GM19023 (cell line): Measurements from ENCODE around the gene RCCD1.

Experiments
- ATAC-seq: cut with Tn5 transposase; IDR thresholded peaks from one replicate; pipeline ENCODE4 v1.9.1; 2021; ENCODE audit warnings: mild to moderate bottlenecking, moderate library complexity; ENCODE audit not compliant: unreplicated experiment

RCCD1 gene

DNA sequence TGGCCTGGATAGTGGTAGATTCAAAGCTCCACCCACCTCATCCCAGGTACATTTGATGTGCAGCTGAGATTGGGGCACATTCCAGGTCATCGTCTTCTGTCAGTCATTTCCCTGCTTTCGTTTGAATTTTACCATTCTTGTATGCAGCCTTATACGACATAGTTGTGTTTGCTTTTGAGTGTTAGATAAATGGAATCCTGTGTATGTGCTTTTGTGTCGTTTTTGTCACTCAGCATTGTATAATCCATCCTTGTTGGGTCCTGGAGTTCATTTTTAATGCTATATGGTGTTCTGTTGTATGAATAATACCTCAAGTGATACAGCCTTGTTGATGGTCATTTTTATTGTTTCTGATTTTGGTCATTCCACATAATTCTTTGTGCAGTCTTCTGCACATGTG, 7.3 kb downstream of the RCCD1 start:
- no peak for ATAC-seq

- ATAC-seq = no peak
Observed at GRCh38 chr15:90966262-90966661, 11.6 kb downstream of the RCCD1 start.

- no peak for ATAC-seq
Observed at GRCh38 chr15:90967206-90967605, 12.5 kb downstream of the RCCD1 start.

GRCh38 chr15:90968434-90968833, 13.8 kb downstream of the RCCD1 start:
- no peak for ATAC-seq

GRCh38 chr15:90970274-90970673, 15.6 kb downstream of the RCCD1 start:
- no peak for ATAC-seq

- ATAC-seq = no peak
Observed at GRCh38 chr15:90972133-90972532, 17.4 kb downstream of the RCCD1 start.

GRCh38 chr15:90974216-90974615, 19.5 kb downstream of the RCCD1 start:
- ATAC-seq = no peak

DNA sequence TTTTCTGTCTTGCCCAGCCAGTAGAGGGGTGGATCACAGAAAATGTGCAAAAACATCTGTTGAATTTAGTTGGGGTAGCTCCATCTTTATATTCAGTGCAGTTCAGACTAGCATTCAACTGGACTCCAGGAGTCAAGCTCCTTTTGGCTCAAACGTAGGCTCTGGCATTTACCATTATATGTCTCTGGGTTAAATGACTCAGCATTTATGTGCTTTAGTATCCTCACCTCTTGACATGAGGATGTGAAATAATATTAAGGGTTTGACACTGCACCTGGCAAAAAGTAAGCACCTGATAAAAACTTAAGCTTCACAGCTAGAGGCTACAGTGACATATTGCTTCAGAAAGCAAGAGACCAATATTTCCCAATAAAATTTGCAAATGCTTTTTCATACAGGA, 24.9 kb downstream of the RCCD1 start:
- ATAC-seq = no peak

DNA sequence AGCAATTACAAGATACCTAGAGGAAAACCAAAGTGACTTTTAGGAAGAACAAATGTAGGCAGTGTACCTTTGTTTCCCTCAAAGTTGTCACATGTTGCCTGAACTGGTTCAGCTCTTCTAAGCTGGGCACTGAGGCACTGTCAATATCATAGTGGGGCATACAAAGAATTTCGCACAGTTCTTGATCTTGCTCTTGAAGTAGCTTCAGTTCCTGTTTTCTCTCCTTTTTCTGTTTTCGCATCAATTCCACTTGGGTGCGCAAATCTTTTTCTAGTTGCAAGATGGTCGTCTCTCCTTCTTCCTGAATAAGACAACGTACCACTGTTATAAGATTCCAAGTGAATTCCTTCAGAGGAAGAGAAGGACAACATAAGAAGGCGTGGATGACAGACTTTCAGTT, 27.0 kb downstream of the RCCD1 start:
- ATAC-seq = peak; percentile 77

GRCh38 chr15:90982135-90982534, 27.5 kb downstream of the RCCD1 start:
- ATAC-seq = no peak

DNA sequence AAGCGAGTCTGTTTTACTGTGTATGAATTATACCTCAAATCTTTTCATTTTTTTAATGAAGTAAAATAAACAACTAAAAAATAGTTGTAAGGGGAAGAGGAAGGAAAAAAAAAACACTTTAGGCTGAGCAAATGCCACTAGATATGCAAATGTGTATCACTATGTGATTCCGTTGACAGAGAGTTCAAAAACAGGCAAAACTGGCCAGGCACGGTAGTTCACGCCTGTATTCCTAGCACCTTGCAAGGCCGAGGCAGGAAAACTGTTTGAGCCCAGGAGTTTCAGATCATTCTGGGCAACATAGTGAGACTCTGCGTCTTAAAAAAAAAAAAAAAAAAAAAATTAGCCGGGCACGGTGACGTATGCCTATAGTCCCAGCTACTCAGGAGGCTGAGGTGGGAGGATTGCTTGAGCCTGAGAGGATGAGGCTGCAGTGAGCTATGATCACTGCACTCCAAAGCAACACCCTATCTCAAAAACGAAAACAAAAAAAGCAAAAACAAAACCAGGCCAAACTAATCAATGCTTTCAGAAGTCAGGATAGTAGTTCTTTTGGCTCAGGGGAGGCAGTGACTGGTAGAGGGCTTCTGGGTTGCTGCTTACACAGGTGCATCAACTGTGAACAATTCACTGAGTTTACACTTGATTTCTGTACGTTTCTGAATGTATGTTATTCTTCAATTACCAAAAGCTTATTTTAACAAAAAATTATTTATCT, 32.3 kb downstream of the RCCD1 start:
- ATAC-seq = no peak

DNA sequence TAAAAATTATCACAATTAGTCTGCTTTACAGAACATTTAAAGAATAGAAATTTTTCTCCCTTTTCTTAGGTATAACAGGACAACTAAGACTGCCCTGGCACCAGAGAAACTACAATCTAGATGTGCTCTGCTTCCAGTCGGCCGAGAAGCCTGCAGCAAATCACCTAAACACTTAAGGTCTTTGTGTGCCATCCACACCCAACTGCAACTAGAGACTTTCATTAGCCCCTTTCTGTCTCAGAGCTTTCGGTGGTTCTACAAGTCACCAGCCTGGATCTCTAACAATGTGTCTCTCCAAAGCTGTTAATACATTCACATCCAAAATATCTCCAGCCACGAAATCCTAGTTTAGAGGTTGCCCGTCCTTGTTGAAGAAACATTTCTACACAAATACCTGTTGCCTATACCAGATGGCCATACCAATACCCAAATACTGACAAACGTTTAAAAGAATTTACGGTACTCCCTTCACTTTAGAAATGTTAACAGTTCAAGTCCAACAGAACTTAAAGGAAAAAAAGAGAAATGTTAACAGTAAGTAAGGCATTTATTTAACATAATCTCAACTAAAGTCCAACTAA, 33.0 kb downstream of the RCCD1 start:
- no peak for ATAC-seq

DNA sequence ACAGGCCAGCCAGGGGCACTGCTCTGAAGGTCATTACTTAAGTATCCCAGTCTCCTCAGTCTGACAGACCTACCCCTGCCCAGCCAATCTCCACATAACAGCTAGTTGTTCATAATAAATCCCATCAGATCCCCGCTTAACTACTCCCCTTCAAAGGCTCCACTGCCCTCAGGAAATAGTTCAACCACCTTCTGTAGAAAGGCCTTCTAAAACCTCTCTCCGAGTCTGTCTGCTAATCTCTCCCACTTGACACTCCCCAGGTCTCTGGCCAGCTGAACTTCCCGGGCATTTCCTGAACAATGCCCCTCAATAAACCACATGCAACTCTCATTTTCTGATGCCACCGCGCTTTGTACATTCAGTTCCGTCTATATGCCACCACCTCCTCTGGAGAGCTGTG, 33.6 kb downstream of the RCCD1 start:
- ATAC-seq = no peak

- ATAC-seq = no peak
Observed at GRCh38 chr15:90989040-90989768, 34.5 kb downstream of the RCCD1 start.

DNA sequence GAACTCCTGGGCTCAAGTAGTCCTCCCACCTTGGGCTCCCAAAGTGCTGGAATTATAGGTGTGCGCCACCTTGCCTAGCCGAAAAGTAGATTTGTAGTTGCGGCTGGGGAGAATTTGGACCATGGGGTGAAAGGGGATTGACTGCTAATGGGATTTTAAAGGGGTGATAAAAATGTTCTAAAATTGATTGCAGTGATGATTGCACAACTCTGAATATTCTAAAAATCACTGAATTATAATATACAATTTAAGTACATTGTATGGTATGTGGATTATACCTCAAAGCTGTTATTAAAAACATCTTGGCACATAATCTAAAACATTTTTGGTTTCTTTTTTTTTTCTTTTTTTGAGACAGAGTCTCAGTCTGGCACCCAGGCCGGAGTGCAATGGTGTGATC, 35.8 kb downstream of the RCCD1 start:
- ATAC-seq = no peak

- no peak for ATAC-seq
Observed at GRCh38 chr15:90991587-90992285, 37.1 kb downstream of the RCCD1 start.

DNA sequence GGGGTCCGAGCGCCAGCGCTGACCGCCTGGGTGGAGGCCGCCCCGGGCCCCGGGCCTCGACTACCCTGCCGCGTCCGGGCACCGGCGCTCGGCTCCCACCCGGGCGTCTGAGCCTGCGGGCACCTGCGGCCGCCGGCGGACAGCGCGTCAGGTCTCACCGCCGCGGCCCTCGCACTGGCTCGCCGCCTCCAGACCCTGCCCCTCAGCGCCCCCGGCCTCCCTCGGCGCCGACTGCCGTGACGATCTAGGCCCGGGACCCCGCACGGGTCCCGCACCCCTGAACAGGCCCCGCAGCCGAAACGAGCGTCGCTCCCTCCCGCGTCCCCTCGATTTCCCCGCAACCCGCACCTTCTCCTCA, 39.4 kb downstream of the RCCD1 start:
- ATAC-seq = peak; percentile 16

GRCh38 chr15:90994417-90995311, 40.0 kb downstream of the RCCD1 start, which contains the start of gene PRC1:
Gene PRC1, minus strand, starts transcription at chr15:90994535. Its CDS starts 118 bp downstream, at chr15:90994417.
- peak; percentile 96 for ATAC-seq

- ATAC-seq = no peak
Observed at GRCh38 chr15:90998737-90999136, 44.1 kb downstream of the RCCD1 start.

DNA sequence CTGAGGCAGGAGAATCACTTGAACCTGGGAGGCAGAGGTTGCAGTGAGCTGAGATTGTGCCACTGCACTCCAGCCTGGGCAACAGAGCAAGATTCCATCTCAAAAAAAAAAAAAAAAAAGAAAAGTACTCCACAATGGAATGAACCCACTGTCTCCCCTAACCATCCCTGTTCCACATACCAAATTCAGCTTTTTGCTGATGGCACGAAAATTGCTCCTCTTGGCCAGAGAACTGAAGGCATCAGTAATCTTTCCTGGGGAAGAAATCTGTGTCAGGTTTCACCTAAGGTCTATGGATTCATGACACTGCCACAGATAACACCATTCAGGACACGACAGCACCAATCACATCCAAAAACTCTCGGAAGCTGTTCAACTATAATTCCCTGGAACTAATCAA, 46.5 kb downstream of the RCCD1 start:
- no peak for ATAC-seq

- ATAC-seq = no peak
Observed at GRCh38 chr15:91007266-91007665, 52.6 kb downstream of the RCCD1 start.
